ENCODE data around the gene UCK1.

UCK1 gene

DNA sequence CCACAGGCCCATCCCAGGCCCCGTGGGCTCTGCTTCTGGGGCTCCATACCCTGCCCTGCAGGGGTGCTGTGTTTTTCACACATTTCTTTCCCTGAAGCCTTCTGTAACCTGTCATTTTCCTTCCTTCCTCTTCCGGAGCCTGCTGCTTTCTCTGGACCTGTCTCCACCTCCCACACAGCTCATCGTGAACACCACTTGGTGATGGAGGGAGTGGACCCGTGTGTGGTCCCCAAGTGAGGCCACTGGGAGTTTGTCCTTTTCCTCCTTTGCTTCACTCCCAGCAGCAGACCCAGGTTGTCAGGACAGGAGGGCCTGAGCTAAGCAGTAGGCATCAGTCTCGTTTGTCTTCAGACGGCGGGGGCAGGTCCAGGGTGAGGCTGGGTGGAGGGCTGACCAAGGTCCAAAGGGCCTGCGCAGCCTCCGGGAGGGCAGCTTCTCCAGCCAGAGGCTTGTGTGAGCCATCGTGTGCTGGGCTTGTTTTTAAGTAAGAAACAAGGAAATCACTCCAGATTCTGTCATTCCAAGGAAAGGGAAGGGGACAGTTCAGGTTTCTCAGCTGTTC is 34.1 kb downstream of the UCK1 start:
- no peak for DNase-seq (ENCODE audit: low spot score)

DNA sequence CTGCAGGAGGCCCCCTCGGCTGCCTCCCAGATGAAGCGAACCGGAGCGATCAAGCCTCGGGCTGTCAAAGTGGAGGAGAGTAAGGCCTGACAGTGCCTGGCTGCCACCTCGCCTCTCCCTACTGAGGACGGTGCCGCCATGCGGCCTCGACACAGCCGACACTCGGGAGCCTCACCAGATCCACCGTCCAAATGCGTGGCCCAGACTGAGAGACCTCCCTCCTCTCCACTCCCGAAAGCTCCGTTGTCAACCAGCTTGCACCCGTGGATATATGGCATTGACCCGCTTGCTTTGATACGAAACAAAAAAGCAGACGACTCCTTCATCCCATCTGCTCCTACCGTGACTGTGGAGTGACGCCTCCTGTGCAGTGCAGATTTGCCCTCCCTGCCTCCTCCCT is 35.3 kb downstream of the UCK1 start:
- DNase-seq (ENCODE audit: low spot score), result no peak

DNA sequence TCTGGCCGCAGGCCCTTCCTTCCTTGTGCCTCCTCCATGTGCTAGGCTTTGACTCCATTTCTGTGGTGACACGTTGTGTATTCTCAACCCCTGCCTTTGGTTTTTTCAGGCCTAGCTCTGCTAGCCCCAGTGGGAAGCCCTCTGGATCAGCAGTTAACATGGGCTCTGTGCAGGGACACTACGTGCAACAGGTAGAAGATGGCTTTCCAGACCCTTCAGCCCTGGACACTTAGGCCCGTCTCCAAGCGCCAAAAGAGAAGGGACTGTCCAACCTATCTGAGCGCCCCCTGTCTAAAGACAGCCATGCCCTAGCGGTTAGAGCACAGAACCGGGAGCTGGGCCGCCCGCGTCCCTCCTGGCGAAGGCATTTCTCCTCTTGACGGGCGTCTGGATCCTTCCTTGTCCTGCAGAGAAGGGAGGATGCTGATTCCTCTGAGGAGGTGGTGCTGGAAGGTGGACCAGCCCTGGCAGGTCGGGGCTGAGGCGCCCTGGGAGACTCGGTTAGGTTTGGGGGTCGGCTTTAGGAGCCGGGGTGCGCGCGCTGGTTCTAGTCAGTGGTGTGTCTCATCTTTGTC is 36.7 kb downstream of the UCK1 start:
- DNase-seq (ENCODE audit: low spot score), result no peak

DNA sequence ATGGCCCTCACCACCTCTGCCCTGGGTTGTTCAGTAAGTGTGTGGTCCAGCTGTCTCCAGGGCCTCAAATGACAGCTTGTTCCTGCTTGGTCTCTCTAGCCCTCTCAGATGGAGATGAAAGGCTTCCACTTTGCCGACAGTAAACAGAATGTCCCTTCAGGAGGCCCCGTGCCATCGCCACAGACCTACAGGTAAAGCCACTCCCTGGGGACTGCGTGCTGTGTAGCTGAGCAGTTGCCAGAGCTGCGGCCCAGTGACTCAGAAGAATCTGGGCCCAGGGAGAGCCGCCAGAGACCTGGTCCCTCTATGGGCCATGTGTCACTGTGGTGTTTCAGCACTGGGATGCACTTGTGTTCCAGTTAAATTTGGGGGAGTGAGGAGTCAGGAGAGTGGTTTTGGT is 39.0 kb downstream of the UCK1 start:
- no peak for DNase-seq (ENCODE audit: low spot score)

DNA sequence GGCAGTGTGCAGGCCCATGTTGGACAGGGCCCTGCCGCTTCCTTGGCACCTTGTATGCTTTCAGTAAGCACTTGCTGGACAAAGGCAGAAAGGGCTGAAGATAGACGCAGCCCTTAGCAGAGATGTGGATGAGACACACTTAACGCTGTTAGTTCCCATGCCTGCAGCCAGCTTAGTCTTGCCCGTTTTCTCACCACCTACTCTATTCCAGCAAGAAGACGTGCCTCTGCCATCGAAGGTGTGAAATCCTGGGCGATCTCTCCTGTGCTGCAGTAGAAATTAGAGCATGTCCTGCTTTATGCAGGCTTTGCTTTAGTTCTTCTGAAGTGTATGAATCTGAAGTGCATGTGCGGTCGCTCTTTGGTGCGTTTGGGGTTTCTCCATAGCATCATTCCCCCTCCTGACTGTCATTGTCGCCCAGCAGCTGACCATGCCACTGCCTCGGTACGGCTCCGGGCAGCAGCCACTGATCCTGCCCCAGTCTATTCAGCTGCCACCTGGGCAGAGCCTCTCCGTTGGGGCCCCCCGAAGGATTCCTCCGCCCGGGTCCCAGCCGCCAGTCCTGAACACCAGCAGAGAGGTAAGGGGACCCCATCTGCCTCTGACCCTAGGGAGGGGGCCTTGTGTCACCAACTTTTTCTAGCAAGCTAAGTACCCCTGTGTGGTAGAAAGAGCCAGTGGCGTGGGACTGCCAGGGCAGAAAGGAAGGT is 39.9 kb downstream of the UCK1 start:
- DNase-seq (ENCODE audit: low spot score), result no peak

DNA sequence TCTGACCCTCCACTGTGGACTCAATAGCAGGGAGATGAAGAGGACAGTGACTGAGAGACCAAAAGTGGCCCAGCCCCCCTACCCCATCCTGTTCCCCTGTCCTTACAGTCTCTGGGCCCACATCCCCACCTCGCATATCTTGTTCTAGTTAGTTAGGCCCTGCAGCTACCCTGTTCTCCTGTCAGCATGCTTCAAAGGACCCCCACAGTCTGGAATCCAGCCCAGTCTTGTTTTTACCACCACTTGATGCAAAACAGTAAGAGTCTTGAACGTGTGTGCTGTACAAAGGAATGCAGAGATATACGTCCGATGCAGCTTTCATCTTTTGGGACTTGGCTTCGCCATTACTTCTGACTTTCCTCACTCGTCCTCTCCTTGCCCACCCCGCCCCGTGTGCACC is 40.5 kb downstream of the UCK1 start:
- no peak for DNase-seq (ENCODE audit: low spot score)

DNA sequence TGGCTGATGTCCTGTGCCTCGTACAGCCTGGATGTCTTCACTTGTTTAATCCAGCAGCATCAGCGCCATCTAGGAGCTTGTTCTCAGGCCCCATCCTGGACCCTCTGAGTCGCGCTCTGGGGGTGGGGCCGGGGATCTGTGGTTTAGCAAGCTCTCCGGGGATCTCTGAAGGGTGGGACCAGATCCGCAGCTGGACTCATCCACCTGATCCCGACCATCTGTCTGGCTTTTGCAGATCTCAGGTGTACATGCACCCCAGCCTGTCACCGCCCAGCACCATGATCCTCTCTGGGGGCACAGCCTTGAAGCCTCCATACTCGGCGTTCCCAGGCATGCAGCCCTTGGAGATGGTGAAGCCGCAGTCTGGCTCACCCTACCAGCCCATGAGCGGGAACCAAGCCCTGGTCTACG is 43.4 kb downstream of the UCK1 start:
- no peak for DNase-seq (ENCODE audit: low spot score)

DNA sequence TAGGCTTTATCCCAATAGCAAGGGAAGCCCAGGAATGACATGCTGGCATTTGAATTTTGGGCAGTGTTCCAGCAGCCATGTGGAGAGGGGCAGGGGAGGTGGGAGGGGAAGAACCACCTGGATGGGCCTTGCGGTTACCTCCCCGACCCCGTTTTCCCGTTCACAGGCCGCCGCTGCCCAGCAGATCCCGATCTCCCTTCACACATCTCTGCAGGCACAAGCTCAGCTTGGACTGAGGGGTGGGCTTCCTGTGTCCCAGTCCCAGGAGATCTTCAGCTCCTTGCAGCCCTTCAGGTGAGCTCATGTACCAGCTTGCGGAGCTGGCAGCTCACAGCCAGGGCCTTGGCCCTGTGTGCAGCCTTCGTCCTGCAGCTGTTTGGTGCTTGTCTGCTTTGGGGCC is 44.1 kb downstream of the UCK1 start:
- DNase-seq (ENCODE audit: low spot score), result no peak

DNA sequence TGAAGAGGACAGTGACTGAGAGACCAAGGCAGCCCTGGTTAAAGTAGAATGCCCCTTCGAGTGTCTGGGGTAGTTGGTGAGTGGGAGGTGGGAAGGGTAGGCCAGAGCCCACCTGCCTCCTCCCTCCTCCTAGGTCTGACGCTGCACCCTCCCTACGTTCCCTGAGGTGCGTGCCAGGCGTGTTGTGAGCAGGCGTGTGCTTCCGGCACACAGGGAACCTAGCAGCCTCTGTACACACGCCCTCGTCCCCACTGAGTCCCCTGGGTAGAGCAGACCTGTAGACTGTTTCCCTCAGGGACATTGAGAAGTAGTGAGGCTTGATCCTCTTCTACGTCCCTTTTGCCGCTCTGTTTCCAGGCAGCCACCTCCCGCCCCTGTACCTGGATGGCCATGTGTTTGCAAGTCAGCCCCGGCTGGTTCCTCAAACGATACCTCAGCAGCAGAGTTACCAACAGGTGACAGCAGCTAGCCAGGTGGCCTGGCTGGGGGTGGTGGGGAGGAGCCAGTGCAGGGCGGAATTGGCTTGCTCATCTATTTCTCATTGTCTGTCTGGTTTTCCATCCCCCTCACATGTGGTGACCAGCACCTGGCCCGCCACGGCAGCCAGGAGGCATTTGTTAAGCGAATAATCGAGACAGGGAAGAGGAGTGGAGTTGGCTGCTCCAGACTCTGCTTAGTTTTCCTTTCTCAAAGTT is 45.2 kb downstream of the UCK1 start:
- no peak for DNase-seq (ENCODE audit: low spot score)

DNA sequence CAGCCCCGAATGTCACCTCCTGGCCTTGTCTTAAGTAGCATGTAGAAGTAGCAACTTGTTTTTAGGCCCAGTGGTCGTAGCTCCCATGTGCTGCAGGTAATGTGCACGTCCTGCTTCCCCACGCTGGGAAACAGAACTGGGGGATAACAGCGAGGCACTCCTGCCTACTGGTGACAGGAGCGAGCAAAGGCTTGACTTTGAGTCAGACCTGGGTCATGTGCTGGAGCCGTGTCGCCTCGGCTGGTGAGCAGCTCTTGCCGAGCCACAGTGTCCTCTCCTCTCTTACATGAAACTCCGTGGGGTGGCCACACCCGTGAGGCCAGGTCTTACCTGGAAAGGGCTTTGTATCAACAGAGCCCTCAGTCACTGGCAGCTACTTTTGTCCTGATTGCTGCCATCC is 45.9 kb downstream of the UCK1 start:
- no peak for DNase-seq (ENCODE audit: low spot score)

DNA sequence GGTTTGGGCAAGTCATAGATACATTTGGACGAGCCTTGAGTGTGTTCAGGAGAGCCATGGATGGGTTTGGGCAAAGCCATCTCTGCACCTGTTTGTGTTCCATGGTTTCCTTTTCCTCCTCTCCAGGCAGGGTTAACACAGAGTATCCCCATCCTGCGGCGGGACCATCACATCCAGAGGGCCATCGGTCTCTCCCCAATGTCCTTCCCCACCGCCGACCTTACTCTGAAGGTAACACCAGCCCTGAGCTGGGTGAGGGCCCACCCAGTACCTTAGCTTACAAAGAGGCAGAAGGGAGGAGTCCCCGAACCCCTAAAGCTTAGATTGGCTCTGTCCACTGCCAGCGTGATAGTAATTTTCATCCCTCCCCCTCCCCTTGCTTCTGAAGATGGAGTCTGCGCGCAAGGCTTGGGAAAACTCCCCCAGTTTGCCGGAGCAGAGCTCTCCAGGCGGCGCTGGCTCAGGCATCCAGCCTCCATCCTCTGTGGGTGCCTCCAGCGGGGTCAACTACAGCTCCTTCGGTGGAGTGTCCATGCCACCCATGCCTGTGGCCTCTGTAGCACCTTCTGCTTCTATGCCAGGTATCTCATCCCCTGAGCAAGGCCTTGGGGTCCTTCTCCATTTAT is 46.4 kb downstream of the UCK1 start:
- DNase-seq (ENCODE audit: low spot score), result no peak

DNA sequence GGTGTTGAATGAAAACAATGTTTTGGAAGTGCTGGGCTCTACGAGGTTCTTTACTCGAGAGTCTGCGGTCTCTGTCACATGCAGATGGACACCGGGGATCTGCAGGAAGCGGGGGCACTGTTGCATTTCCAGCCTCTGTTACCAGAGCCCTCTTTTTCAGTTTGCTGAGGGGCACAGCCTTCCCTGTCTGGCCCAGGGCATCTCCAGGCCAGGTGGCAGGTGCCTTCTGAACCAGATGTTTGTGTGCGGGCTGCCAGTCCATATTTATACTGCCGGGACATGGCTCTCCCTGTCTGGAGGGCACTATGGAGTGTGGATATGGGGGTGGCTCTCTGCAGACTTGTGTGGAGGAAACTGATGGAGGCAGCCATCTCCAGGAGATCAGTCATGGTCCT is 47.0 kb downstream of the UCK1 start:
- no peak for DNase-seq (ENCODE audit: low spot score)

DNA sequence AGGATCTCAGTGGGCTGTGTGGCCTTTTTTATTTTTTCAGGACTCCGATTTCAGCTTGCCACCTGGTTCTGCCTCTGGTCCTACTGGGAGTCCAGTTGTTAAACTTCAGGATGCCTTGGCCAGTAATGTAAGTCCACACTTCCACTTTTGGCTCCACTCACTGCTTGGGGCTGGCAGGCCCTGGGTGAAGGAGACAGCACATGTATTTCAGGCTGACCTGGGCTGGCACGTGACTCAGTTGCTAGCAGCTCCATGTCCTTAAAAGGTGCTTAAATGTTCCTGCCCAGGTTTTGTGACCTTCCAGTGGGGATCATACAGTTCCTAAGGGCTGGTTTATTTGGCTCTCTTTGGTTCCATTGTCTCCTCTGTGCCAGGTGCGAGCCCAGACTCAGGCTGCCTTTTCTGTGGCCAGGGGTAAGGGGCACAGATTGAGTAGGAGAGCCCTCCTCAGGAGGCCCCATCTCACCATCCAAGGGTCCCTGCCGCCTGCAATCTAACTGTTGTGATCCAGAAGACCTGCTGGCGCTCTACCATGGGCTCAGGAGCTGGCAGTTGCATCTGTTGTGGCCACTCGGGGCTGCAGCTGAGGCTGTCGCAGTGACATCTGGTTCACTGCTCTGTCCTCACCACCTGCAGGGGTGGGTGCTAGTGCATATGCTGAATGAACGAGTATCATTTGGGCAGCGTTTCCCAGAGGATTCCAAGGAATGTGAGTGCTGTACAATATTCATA is 47.6 kb downstream of the UCK1 start:
- no peak for DNase-seq (ENCODE audit: low spot score)

DNA sequence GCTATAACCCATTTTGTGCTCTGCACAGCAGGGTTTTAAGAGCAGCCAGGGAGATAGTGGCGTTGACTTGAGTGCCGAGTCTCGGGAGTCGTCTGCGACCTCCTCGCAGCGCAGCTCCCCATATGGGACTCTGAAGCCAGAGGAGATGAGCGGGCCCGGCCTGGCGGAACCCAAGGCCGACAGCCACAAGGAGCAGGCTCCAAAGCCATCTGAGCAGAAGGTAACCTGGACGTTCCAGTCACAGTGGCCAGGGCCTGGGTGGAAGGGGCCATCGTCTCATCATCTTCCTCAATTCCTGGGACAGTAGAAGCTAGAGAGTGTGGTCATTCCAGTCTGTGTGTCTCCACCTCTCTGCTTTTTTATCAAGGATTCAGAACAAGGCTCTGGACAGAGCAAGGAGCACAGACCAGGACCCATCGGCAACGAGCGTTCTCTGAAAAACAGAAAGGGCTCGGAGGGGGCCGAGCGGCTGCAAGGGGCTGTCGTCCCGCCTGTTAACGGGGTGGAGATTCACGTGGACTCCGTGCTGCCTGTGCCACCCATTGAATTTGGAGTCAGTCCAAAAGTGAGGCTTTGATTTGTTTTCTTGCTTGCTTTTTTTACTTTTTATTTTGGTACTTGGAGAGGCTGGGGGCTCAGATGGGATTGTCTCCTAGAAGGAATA is 48.6 kb downstream of the UCK1 start:
- DNase-seq (ENCODE audit: low spot score), result no peak

DNA sequence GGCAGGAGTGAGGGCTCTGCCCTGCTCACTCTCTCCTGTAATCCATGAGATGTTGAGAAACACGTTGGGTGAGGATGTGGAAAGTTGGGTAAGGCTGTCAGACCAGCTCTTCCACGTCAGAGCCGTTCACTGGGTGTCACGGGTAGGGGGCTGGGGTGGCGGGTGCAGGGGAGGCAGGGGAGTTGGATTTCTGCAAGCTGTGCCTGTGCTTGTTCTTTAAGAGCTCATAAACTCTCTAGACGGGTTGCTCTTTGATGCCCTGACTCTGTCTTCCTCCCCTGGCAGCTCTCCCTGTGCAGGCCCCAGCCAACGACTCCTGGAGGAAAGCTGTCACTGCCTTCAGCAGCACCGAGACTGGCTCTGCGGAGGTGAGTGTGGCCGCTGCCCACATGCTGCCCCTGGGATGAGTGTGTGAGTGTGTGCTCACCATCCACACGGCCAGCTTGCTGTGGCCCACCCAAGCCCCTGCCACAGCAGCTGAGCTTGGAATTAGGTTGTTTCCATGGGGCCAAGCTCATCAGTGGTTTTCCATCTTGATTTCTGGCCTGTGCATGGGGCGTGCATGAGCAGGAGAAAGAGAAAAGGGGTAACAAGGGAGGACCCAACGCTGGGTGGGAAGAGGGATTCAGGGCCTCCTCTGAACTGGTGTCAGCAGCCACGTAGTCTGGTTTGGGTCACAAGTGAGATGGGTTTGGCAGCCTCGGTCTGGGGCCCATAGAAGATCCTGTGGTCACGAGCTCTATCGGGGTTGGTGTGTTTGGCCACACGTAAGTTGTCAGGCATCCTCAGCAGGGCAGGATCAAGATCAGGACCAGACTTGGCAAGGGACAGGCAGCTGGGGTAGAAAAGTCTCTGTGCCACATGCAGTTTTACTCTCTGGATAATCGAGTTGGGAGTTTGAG is 49.4 kb downstream of the UCK1 start:
- no peak for DNase-seq (ENCODE audit: low spot score)

DNA sequence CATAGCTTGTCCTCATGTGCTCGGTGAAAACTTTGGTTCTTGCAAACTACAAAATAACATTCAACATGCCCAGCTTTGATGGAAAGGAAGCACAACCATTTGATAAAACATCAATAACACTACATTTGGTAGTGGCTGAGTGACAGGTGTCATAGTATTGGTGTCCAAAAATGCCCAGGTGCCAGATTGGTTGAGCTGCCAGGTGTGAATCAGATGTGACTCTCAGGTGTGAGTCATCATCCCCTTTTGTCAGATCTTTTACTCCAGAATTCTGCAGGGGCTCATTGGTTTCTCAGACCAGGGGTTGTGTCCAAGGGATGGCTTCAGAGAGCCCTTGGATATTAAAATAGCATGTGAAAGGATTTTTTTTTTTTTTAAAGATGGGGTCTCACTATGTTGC is 50.8 kb downstream of the UCK1 start:
- DNase-seq (ENCODE audit: low spot score), result no peak

DNA sequence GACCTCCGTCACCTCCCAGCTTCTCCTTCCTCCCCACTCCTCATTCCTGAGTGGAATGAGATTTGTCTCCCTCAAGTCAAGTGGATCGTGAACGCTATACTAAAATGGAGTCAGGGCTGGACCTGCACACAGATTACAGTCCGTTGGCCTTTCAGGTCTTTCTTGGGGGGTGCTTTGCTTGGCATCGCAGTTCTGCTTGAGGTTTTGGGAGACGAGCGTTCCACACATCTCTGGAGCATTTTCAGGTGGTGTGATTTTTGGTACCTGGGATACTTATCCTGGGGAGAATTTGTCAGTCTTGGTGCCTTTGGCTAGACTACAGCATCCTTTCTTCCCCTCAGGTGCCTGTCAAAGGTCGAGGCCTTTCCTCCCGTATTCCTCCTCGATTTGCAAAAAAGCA is 52.2 kb downstream of the UCK1 start:
- DNase-seq (ENCODE audit: low spot score), result no peak

DNA sequence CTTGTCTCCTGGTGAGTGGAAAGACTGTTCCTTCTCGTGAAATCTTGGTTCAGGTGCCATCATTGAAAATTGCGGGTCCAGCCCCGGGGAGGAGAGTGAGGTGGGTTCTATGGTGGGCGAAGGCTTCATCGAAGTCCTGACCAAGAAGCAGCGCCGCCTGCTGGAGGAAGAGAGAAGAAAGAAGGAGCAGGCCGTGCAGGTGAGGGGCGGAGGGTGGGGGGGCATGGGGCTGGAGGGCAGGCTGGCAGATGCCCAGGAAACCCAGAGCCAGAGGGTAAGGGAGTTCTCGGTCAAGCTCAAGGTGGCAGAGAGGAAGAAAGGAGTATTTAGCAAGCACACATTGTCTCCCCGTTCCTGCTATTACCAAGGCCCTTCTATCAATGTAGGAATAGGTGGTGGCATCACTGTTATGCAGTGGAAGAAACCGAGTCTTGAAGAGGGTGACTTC is 52.6 kb downstream of the UCK1 start:
- no peak for DNase-seq (ENCODE audit: low spot score)

DNA sequence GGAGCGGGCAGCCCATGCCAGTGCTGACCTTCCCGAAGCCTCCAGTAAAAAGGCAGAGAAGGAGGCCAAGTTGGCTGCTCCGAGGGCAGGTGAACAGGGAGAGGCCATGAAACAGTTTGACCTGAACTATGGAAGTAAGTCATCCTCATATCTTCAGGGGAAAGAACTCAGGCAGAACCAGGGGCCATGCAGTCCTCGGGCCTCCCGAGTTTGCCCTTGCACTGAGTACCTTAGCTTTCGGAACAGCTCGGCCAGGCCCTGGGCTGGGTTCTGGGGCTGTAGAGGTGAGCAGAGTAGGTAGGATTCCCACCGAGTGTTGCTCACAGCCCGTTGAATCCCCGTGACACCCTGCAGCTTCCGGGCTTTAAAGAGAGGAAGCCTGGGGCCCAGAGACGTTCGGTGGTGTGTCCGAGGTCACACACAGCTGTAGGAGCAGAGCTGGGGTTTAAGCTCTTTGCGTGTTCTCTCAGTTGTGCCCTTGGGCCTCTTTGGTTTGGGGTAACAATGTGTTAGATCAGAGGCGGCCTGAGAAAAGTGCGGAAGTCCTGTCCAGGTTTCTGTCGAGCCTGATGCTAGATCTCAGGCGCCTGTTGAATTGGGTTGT is 53.1 kb downstream of the UCK1 start:
- no peak for DNase-seq (ENCODE audit: low spot score)

DNA sequence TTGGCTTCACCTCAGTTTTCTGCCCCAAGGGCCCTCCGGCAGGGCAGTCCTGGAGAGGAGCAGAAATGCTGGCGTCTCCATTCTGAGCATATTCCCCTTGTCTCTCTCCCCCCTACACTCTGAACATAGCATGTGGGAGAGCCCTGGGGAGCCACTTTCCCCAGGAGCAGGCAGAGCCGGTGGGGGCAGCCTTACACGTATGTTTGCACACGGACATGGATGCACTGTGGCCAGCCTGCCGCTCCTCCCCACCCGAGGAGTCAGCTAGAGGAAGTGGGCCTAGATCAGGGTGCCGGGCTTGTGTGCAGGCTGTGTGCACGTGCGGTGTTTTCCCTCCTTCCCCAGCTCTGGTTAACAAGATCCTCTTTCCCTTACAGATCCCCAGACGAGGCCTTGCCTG is 53.7 kb downstream of the UCK1 start:
- DNase-seq (ENCODE audit: low spot score), result no peak

All from COLO829 (cell line).